CD4-positive, alpha-beta T cell treated with Interleukin-17A for 4 hours (primary cell): ENCODE results near the gene ACSL3.
"Not testable (repeated sequence)": the region's sequence is repeated elsewhere in the genome, so short reads cannot be mapped to it uniquely, and the experiment has no call there.

Experiments used
- DNase-seq: peaks from one replicate; pipeline ENCODE4 v3.0.0-alpha.2; 2020; ENCODE audit warnings: mixed read lengths

The ACSL3 gene

GRCh38 chr2:222854773-222855700 is 5.8 kb upstream of the ACSL3 start:
- DNase-seq: no peak

GRCh38 chr2:222859786-222860612 is 837 bp upstream of the ACSL3 start:
- no peak for DNase-seq

- peak; percentile 45 for DNase-seq
Measured at GRCh38 chr2:222861411-222862105, 722 bp downstream of the ACSL3 start.

- DNase-seq: no peak
Measured at GRCh38 chr2:222862106-222862908, 1.5 kb downstream of the ACSL3 start.

- DNase-seq: no peak
Measured at GRCh38 chr2:222862909-222863544, 2.2 kb downstream of the ACSL3 start.

- DNase-seq: no peak
Measured at GRCh38 chr2:222864296-222864695, 3.5 kb downstream of the ACSL3 start.

- no peak for DNase-seq
Measured at GRCh38 chr2:222865301-222865700, 4.5 kb downstream of the ACSL3 start.

GRCh38 chr2:222866358-222866960 is 5.6 kb downstream of the ACSL3 start:
- no peak for DNase-seq

- DNase-seq: not testable (repeated sequence)
Measured at GRCh38 chr2:222868560-222869251, 7.9 kb downstream of the ACSL3 start.

- DNase-seq: no peak
Measured at GRCh38 chr2:222869252-222869560, 8.4 kb downstream of the ACSL3 start.

- DNase-seq: no peak
Measured at GRCh38 chr2:222871291-222871690, 10.5 kb downstream of the ACSL3 start.

- DNase-seq: no peak
Measured at GRCh38 chr2:222872551-222872950, 11.7 kb downstream of the ACSL3 start.

GRCh38 chr2:222875482-222875881 is 14.6 kb downstream of the ACSL3 start:
- DNase-seq: no peak

GRCh38 chr2:222876947-222877346 is 16.1 kb downstream of the ACSL3 start:
- no peak for DNase-seq

- no peak for DNase-seq
Measured at GRCh38 chr2:222877556-222878300, 16.9 kb downstream of the ACSL3 start.

- no peak for DNase-seq
Measured at GRCh38 chr2:222878301-222878876, 17.6 kb downstream of the ACSL3 start.

GRCh38 chr2:222878877-222879603 is 18.2 kb downstream of the ACSL3 start:
- DNase-seq: no peak

GRCh38 chr2:222879604-222879933 is 18.7 kb downstream of the ACSL3 start:
- DNase-seq: no peak

GRCh38 chr2:222882484-222882928 is 21.7 kb downstream of the ACSL3 start:
- DNase-seq: no peak
